Lower lobe of right lung (tissue), 2 donors: ENCODE results near the gene MTUS2. TPM values are rescaled to one million over a fixed set of nuclear protein-coding genes. Genes with fewer than 3 reads are reported as not detected.

ENCODE experiments used
- ATAC-seq, 2 donors: fragments of 200-7000 bp; cut with Tn5 transposase; one replicate each; pipeline ENCODE4 v1.9.1; 2020 to 2022; ENCODE audit warnings: mild to moderate bottlenecking in 2 of 2, moderate library complexity in 2 of 2
- DNase-seq: peaks from one replicate; pipeline ENCODE4 v3.0.0-alpha.2; 2020
- H3K27ac ChIP-seq: fragments of 200-600 bp; one replicate; pipeline ENCODE4 v1.8.0; 2022
- H3K27me3 ChIP-seq: fragments of 200-600 bp; one replicate; pipeline ENCODE4 v1.8.0; 2022; ENCODE audit warnings: low read depth
- H3K36me3 ChIP-seq: fragments of 200-600 bp; one replicate; pipeline ENCODE4 v1.8.0; 2022; ENCODE audit warnings: mild to moderate bottlenecking
- H3K4me1 ChIP-seq: fragments of 200-600 bp; one replicate; pipeline ENCODE4 v1.8.0; 2022
- H3K4me3 ChIP-seq: fragments of 200-600 bp; one replicate; pipeline ENCODE4 v1.8.0; 2022; ENCODE audit warnings: mild to moderate bottlenecking
- H3K9me3 ChIP-seq: fragments of 200-600 bp; one replicate; pipeline ENCODE4 v1.8.0; 2022
- CTCF ChIP-seq: fragments of 200-600 bp; IDR thresholded peaks from one replicate; pipeline ENCODE4 v1.8.0; 2022; ENCODE audit warnings: antibody characterized with exemption, mild to moderate bottlenecking
- intact Hi-C: fragments of 100-400 bp; cut with DNase I; formaldehyde crosslinking; loops from one replicate; pipeline ENCODE4 v1.11.0; 2022
- total RNA-seq: library from RNA; stranded (reverse); fragmentation: NEBNext Ultra II Directional; extraction: Animal tissue kit (Norgen Biotek cat#: 25700); gene quantifications from one replicate; pipeline ENCODE4 v1.2.1, GENCODE V29; 2021
- donor health status: DM: no; HTN: yes; CAD: no; lungs with severe emphysema.

The MTUS2 gene
- total RNA-seq, 1 donor from 2014 or later = 0.21 TPM

GRCh38 chr13:28805193-28805819, 14.8 kb upstream of the MTUS2 start:
- Histone ChIP-seq H3K4me3 (no peak overlapping the region), H3K9me3 (peaks cover 18% of the 10 kb centered on the region), H3K27ac (no peak overlapping the region), H3K4me1 (no peaks in the 10 kb centered on the region), H3K36me3 (no peaks in the 10 kb centered on the region), H3K27me3 (peaks cover 10% of the 10 kb centered on the region)
- no peak for ATAC-seq
- no peak for DNase-seq
- TF ChIP-seq CTCF = peak; percentile 39
- intact Hi-C loops = no loop called here

- DNase-seq (no peak), ATAC-seq (no peak)
- Histone ChIP-seq H3K9me3 (no peaks in the 10 kb centered on the region), H3K27me3 (peaks cover 49% of the 10 kb centered on the region), H3K4me1 (peaks cover 7% of the 10 kb centered on the region), H3K27ac (no peak overlapping the region), H3K36me3 (no peaks in the 10 kb centered on the region), H3K4me3 (no peak overlapping the region)
- no peak for TF ChIP-seq CTCF
- intact Hi-C loops = no loop called here
Observed at GRCh38 chr13:28817204-28817603, 2.9 kb upstream of the MTUS2 start.

- ATAC-seq = no peak
- H3K4me1 ChIP-seq = peaks cover 7% of the 10 kb centered on the region
- H3K27ac ChIP-seq = no peak overlapping the region
- H3K4me3 ChIP-seq = no peak overlapping the region
- H3K27me3 ChIP-seq = peaks cover 56% of the 10 kb centered on the region
- H3K36me3 ChIP-seq = no peaks in the 10 kb centered on the region
- intact Hi-C loops = no loop called here
- DNase-seq = no peak
- TF ChIP-seq CTCF = no peak
- H3K9me3 ChIP-seq = no peaks in the 10 kb centered on the region
Observed at GRCh38 chr13:28819046-28819730, 951 bp upstream of the MTUS2 start.

GRCh38 chr13:28819735-28820098, 422 bp upstream of the MTUS2 start:
- ATAC-seq (peak; percentile 73 to 82), DNase-seq (peak; percentile 59)
- Histone ChIP-seq H3K27ac (no peak overlapping the region), H3K4me1 (peaks cover 7% of the 10 kb centered on the region), H3K4me3 (no peak overlapping the region), H3K9me3 (no peaks in the 10 kb centered on the region), H3K27me3 (peaks cover 56% of the 10 kb centered on the region), H3K36me3 (no peaks in the 10 kb centered on the region)
- intact Hi-C loops = no loop called here
- TF ChIP-seq CTCF = no peak

- Histone ChIP-seq H3K4me3 (no peak overlapping the region), H3K27ac (no peak overlapping the region), H3K27me3 (peaks cover 46% of the 10 kb centered on the region), H3K4me1 (peaks cover 7% of the 10 kb centered on the region), H3K9me3 (no peaks in the 10 kb centered on the region), H3K36me3 (no peaks in the 10 kb centered on the region)
- DNase-seq = no peak
- intact Hi-C loops = no loop called here
- TF ChIP-seq CTCF = no peak
- no peak for ATAC-seq
Observed at GRCh38 chr13:28822151-28822550, 2.0 kb downstream of the MTUS2 start.
